Type B pancreatic cell (in vitro differentiated cells): Measurements from ENCODE around the gene SEMA4F. TPM values are rescaled to one million over a fixed set of nuclear protein-coding genes. Genes with fewer than 3 reads are reported as not detected.

Source experiments
- DNase-seq: peaks from one replicate; pipeline ENCODE4 v3.0.0; 2021; ENCODE audit warnings: mixed read lengths; ENCODE audit not compliant: unreplicated experiment; ENCODE audit errors: extremely low spot score
- H3K27ac Mint-ChIP-seq: 2 replicates; pipeline ENCODE4 v1.8.0; 2021; ENCODE audit warnings: mild to moderate bottlenecking, mixed read lengths
- H3K27me3 Mint-ChIP-seq: 2 replicates; pipeline ENCODE4 v1.8.0; 2021; ENCODE audit warnings: mixed read lengths
- H3K36me3 Mint-ChIP-seq: 2 replicates; pipeline ENCODE4 v1.8.0; 2021; ENCODE audit warnings: mixed read lengths
- H3K4me1 Mint-ChIP-seq: one replicate; pipeline ENCODE4 v1.8.0; 2021; ENCODE audit warnings: mixed read lengths; ENCODE audit not compliant: unreplicated experiment
- H3K4me3 Mint-ChIP-seq: 2 replicates; pipeline ENCODE4 v1.8.0; 2021; ENCODE audit warnings: mild to moderate bottlenecking, mixed read lengths
- H3K9me3 Mint-ChIP-seq: 2 replicates; pipeline ENCODE4 v1.8.0; 2021; ENCODE audit warnings: mixed read lengths
- CTCF ChIP-seq: fragments of 200-600 bp; sonication (generic); conservative IDR thresholded peaks from 2 replicates; pipeline ENCODE4 v1.5.0; 2021; ENCODE audit warnings: antibody characterized with exemption, mild to moderate bottlenecking
- total RNA-seq: library from RNA; stranded (reverse); gene quantifications from 2 replicates; pipeline ENCODE4 v1.2.1, GENCODE V29; 2021; ENCODE audit warnings: low replicate concordance

SEMA4F gene
- total RNA-seq, 1 donor from 2014 or later, result 17.0 TPM

- Mint-ChIP-seq H3K36me3 (no peaks in the 10 kb centered on the region), H3K27ac (no peak overlapping the region), H3K27me3 (peaks cover 7% of the 10 kb centered on the region), H3K4me1 (no peaks in the 10 kb centered on the region), H3K4me3 (no peak overlapping the region), H3K9me3 (no peaks in the 10 kb centered on the region)
- DNase-seq, result no peak
- TF ChIP-seq CTCF, result no peak
Observed at GRCh38 chr2:74632209-74632938, 21.7 kb upstream of the SEMA4F start.

GRCh38 chr2:74632939-74633312, 21.1 kb upstream of the SEMA4F start:
- H3K9me3 Mint-ChIP-seq, result no peaks in the 10 kb centered on the region
- peaks cover 7% of the 10 kb centered on the region for H3K27me3 Mint-ChIP-seq
- no peak for DNase-seq
- H3K4me1 Mint-ChIP-seq, result no peaks in the 10 kb centered on the region
- no peak overlapping the region for H3K4me3 Mint-ChIP-seq
- no peak for TF ChIP-seq CTCF
- H3K36me3 Mint-ChIP-seq, result no peaks in the 10 kb centered on the region
- H3K27ac Mint-ChIP-seq, result no peak overlapping the region

GRCh38 chr2:74639550-74639949, 14.5 kb upstream of the SEMA4F start:
- no peak for DNase-seq
- H3K36me3 Mint-ChIP-seq, result no peaks in the 10 kb centered on the region
- no peak for TF ChIP-seq CTCF
- H3K9me3 Mint-ChIP-seq, result no peaks in the 10 kb centered on the region
- H3K27ac Mint-ChIP-seq, result no peak overlapping the region
- H3K4me1 Mint-ChIP-seq, result no peaks in the 10 kb centered on the region
- H3K27me3 Mint-ChIP-seq, result peaks cover 7% of the 10 kb centered on the region
- no peak overlapping the region for H3K4me3 Mint-ChIP-seq

- no peak for TF ChIP-seq CTCF
- DNase-seq, result no peak
- no peak overlapping the region for H3K27ac Mint-ChIP-seq
Observed at GRCh38 chr2:74645344-74645743, 8.7 kb upstream of the SEMA4F start.

GRCh38 chr2:74646201-74646600, 7.8 kb upstream of the SEMA4F start:
- no peak for TF ChIP-seq CTCF
- no peak overlapping the region for H3K27ac Mint-ChIP-seq
- H3K9me3 Mint-ChIP-seq, result peaks cover 5% of the 10 kb centered on the region
- peaks cover 28% of the 10 kb centered on the region for H3K27me3 Mint-ChIP-seq
- no peak for DNase-seq
- H3K36me3 Mint-ChIP-seq, result peaks cover 4% of the 10 kb centered on the region
- H3K4me1 Mint-ChIP-seq, result peaks cover 14% of the 10 kb centered on the region
- H3K4me3 Mint-ChIP-seq, result no peak overlapping the region

More at GRCh38 chr2:74645344-74645743, 8.7 kb upstream of the SEMA4F start:
- Mint-ChIP-seq H3K4me3 (no peak overlapping the region), H3K9me3 (peaks cover 5% of the 10 kb centered on the region), H3K27me3 (peaks cover 25% of the 10 kb centered on the region), H3K36me3 (peaks cover 4% of the 10 kb centered on the region), H3K4me1 (peaks cover 14% of the 10 kb centered on the region)
